ENCODE measurements around the gene PCMT1. TPM values are rescaled to one million over a fixed set of nuclear protein-coding genes. Genes with fewer than 3 reads are reported as not detected.

The PCMT1 gene
- total and polyA plus RNA-seq, 2 of the 13 experiments (the other 11 are each of a cell fraction or from before 2014, with no cell fraction given), result 112 to 169 TPM

DNA sequence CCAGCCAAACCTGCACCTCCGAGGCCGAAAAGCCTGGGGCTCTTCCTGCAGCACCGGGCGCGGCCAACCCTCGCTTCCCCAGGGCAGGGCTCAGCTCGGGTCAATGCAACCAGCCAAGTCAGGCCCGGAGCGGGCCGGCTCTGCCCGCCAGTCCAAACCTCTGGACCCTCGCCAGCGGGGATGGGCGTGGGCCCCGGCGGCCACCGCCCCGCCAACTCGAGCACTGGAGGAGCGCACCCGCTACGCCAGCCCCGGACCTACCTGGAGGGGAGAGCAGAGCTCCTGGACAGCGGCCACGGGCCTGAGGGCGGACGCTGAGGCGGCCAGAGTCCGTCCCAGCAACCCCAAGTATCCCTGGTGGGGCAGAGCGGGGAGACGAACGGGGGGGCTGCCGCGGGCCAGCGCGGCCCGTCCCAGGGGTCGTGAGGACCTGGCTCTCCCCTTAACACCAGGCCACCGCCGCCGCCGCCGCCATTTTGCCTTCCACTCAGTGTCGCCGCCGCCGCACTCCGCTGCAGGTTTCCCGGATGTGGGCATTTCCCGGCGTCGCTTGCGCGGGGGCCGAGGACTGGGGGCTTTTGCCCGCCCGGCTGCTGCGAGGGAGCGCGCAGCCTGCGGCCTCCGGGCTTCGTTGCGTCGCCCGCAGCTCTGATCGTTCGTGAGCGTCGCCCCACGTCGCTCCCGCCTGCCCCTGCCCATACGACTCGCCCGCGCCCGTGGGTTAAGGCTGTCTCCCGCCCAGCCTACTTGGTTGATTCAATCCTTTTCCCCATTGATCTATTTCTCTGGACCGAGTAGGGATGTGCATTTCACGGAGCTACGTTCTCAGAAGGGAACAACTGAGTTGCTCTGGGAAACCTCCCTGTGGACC is 31.7 kb upstream of the PCMT1 start, which contains the start of gene LATS1 (continued):
- TF ChIP-seq, protein P1, sequence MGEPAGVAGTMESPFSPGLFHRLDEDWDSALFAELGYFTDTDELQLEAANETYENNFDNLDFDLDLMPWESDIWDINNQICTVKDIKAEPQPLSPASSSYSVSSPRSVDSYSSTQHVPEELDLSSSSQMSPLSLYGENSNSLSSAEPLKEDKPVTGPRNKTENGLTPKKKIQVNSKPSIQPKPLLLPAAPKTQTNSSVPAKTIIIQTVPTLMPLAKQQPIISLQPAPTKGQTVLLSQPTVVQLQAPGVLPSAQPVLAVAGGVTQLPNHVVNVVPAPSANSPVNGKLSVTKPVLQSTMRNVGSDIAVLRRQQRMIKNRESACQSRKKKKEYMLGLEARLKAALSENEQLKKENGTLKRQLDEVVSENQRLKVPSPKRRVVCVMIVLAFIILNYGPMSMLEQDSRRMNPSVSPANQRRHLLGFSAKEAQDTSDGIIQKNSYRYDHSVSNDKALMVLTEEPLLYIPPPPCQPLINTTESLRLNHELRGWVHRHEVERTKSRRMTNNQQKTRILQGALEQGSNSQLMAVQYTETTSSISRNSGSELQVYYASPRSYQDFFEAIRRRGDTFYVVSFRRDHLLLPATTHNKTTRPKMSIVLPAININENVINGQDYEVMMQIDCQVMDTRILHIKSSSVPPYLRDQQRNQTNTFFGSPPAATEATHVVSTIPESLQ (CRISPR knock-in tag; conservative IDR thresholded peaks at IDR 0.05), result peak; percentile 2; the same call in 1 of the 2 replicates
- TF ChIP-seq ZNF678 (CRISPR knock-in tag; IDR thresholded peaks at IDR 0.05) (peak; percentile 99), ZKSCAN5 (CRISPR knock-in tag; IDR thresholded peaks at IDR 0.05) (no peak), ZNF331 (CRISPR knock-in tag; IDR thresholded peaks at IDR 0.05) (peak; percentile 72), ZBTB46 (CRISPR knock-in tag; IDR thresholded peaks at IDR 0.05; ENCODE audit: borderline replicate concordance) (peak; percentile 93), HOXA3 (CRISPR knock-in tag; IDR thresholded peaks at IDR 0.05) (peak; percentile 95), KLF13 (CRISPR knock-in tag; IDR thresholded peaks at IDR 0.05) (peak; percentile 89; the same call in 1 of the 2 replicates), NFRKB (IDR thresholded peaks at IDR 0.05) (peak; percentile 88), ZNF264 (CRISPR knock-in tag; IDR thresholded peaks at IDR 0.05) (peak; percentile 86), ZSCAN9 (CRISPR knock-in tag; IDR thresholded peaks at IDR 0.05; ENCODE audit: borderline replicate concordance) (peak; percentile 92), HHEX (CRISPR knock-in tag; IDR thresholded peaks at IDR 0.05) (no peak), ZNF337 (CRISPR knock-in tag; IDR thresholded peaks at IDR 0.05; ENCODE audit: borderline replicate concordance, low read depth) (peak; percentile 66; the same call in 1 of the 2 replicates), ZNF557 (CRISPR knock-in tag; IDR thresholded peaks at IDR 0.05) (no peak), CEBPG (CRISPR knock-in tag; IDR thresholded peaks at IDR 0.05) (0 out of 2 replicates have a peak, but pooled peaks have one; percentile 44), ZMYM4 (CRISPR knock-in tag; IDR thresholded peaks at IDR 0.05) (peak; percentile 84), KDM6A (CRISPR knock-in tag; IDR thresholded peaks at IDR 0.05; ENCODE audit: low read depth) (peak; percentile 24; the same call in 1 of the 2 replicates), MAX (IDR thresholded peaks at IDR 0.05) (peak; percentile 89), SRF (IDR thresholded peaks at IDR 0.05; ENCODE audit: low read depth, low read length) (no peak; the same call in 1 of the 2 replicates), PAF1 (CRISPR knock-in tag; IDR thresholded peaks at IDR 0.05) (no peak), ZNF558 (CRISPR knock-in tag; IDR thresholded peaks at IDR 0.05; ENCODE audit: borderline replicate concordance) (peak; percentile 98), TFDP2 (CRISPR knock-in tag; IDR thresholded peaks at IDR 0.05) (peak; percentile 88), TP53 (CRISPR knock-in tag; conservative IDR thresholded peaks at IDR 0.05) (0 out of 2 replicates have a peak, but pooled peaks have one; percentile 83)
- TF ChIP-seq, protein P2, sequence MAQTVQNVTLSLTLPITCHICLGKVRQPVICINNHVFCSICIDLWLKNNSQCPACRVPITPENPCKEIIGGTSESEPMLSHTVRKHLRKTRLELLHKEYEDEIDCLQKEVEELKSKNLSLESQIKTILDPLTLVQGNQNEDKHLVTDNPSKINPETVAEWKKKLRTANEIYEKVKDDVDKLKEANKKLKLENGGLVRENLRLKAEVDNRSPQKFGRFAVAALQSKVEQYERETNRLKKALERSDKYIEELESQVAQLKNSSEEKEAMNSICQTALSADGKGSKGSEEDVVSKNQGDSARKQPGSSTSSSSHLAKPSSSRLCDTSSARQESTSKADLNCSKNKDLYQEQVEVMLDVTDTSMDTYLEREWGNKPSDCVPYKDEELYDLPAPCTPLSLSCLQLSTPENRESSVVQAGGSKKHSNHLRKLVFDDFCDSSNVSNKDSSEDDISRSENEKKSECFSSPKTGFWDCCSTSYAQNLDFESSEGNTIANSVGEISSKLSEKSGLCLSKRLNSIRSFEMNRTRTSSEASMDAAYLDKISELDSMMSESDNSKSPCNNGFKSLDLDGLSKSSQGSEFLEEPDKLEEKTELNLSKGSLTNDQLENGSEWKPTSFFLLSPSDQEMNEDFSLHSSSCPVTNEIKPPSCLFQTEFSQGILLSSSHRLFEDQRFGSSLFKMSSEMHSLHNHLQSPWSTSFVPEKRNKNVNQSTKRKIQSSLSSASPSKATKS (CRISPR knock-in tag; IDR thresholded peaks at IDR 0.05), result no peak; the same call in 1 of the 2 replicates
